Measurements from ENCODE around the gene METRNL.

DNA sequence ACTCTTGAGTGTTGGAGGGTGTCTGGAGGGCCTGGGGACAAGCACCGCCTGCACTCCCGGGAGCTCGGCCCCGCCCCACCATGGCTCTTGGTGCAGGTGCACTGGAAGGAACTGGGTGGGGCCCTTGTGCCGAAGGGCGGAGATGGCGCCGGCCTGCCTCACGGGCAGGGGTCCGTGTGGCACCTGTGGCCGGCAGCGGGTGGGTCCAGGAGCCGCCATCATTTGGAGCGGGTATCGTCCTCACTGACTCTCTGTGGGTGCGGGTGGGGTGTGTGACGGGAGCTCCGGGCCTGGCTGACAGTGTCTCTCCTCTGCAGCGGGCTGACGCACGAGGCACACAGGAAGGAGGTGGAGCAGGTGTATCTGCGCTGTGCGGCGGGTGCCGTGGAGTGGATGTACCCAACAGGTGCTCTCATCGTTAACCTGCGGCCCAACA, 5.2 kb downstream of the METRNL start:
- TF ChIP-seq CTCF (conservative IDR thresholded peaks at IDR 0.05; ENCODE audit: low read length), result no peak
- no peak for TF ChIP-seq EZH2phosphoT487 (IDR thresholded peaks at IDR 0.05; ENCODE audit: borderline replicate concordance, low read depth, low read length)

Measured in OCI-LY7 (cell line).